IgD-negative memory B cell (primary cell): ENCODE data around the gene ACBD3. TPM values are rescaled to one million over a fixed set of nuclear protein-coding genes. Genes with fewer than 3 reads are reported as not detected.
A peak's percentile ranks its signal among the peaks of the same experiment; 100 is the strongest.
"Not testable (repeated sequence)": the region's sequence is repeated elsewhere in the genome, so short reads cannot be mapped to it uniquely, and the experiment has no call there.

Experiments
- H3K27ac Mint-ChIP-seq, 3 donors: one replicate each; pipeline ENCODE4 v1.8.0; 2020 to 2022; ENCODE audit warnings: mild to moderate bottlenecking in 3 of 3, mixed read lengths in 3 of 3, moderate library complexity in 1 of 3
- H3K27me3 Mint-ChIP-seq: one replicate; pipeline ENCODE4 v1.8.0; 2021; ENCODE audit warnings: mixed read lengths
- H3K36me3 Mint-ChIP-seq: one replicate; pipeline ENCODE4 v1.8.0; 2020; ENCODE audit warnings: mild to moderate bottlenecking, mixed read lengths
- H3K4me1 Mint-ChIP-seq, 3 donors: one replicate each; pipeline ENCODE4 v1.8.0; 2020 to 2022; ENCODE audit warnings: mixed read lengths in 3 of 3, mild to moderate bottlenecking in 1 of 3
- H3K4me3 Mint-ChIP-seq, 4 donors: one replicate each; pipeline ENCODE4 v1.8.0; 2020 to 2022; ENCODE audit warnings: mild to moderate bottlenecking in 4 of 4, mixed read lengths in 4 of 4, moderate library complexity in 3 of 4
- H3K9me3 Mint-ChIP-seq, 3 donors: one replicate each; pipeline ENCODE4 v1.8.0; 2020 to 2021; ENCODE audit warnings: mixed read lengths in 3 of 3, mild to moderate bottlenecking in 1 of 3
- polyA plus RNA-seq: library from polyadenylated mRNA; unstranded; fragments of 300-500 nt; fragmentation: Illumina TruSeq; gene quantifications from one replicate; pipeline ENCODE4 v1.2.3, GENCODE V29; 2021

Gene ACBD3
- polyA plus RNA-seq, 1 donor from 2014 or later = 41.3 TPM

DNA sequence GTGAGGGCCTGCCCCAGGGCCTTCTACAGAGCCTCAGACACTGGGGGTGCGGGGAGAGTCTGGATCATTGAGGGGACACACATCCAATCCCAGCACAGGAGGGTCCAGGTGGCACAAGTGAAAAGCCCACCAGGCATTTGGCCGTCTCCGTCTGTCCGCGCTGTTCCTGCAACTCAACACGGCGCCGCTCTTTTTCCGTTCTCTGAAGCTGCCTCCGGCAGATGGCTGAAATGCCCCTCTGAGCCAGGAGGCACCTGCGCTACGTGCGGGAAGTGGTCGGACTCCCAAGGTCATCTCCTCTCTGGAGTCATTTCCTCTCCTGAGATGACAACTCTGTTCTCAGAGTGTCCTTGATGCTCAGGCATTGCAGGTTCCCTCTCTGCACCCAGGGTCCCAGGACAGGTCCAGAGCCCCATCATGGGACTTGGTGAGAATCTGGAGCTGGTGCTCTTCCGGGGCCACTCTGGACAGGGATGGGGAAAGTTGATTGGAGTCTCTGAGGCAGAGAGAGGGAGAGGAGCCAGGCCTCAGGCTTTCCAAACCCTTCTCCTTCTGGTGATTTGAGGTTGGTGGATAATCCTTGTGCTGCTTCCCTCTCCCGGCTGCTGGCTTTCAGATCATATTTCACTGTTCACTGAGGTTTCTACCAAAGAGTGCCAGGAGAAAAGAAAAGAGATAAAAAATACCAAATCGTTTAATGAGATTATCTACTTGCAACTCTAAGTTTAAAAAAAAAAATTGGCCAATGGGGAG lies 22.9 kb upstream of the ACBD3 start:
- H3K4me1 Mint-ChIP-seq = no peaks in the 10 kb centered on the region
- H3K27me3 Mint-ChIP-seq = no peaks in the 10 kb centered on the region
- H3K27ac Mint-ChIP-seq = no peak overlapping the region
- no peak overlapping the region for H3K4me3 Mint-ChIP-seq
- no peaks in the 10 kb centered on the region for H3K36me3 Mint-ChIP-seq
- H3K9me3 Mint-ChIP-seq = no peaks in the 10 kb centered on the region

GRCh38 chr1:226207048-226207447 lies 20.5 kb upstream of the ACBD3 start:
- Mint-ChIP-seq H3K9me3 (no peaks in the 10 kb centered on the region), H3K4me1 (peaks cover 0 to 6% (median 0%) of the 10 kb centered on the region in 3 donors), H3K36me3 (no peaks in the 10 kb centered on the region), H3K27me3 (no peaks in the 10 kb centered on the region), H3K27ac (no peak overlapping the region), H3K4me3 (no peak overlapping the region)

- no peak overlapping the region for H3K27ac Mint-ChIP-seq
- no peaks in the 10 kb centered on the region for H3K9me3 Mint-ChIP-seq
- H3K4me3 Mint-ChIP-seq = no peak overlapping the region
- H3K4me1 Mint-ChIP-seq = peaks cover 11 to 18% (median 12%) of the 10 kb centered on the region in 3 donors
- no peaks in the 10 kb centered on the region for H3K36me3 Mint-ChIP-seq
- H3K27me3 Mint-ChIP-seq = no peaks in the 10 kb centered on the region
Observed at GRCh38 chr1:226204198-226204597, 17.7 kb upstream of the ACBD3 start.

GRCh38 chr1:226203655-226204054 lies 17.1 kb upstream of the ACBD3 start:
- Mint-ChIP-seq H3K9me3 (no peaks in the 10 kb centered on the region), H3K36me3 (no peaks in the 10 kb centered on the region), H3K27me3 (no peaks in the 10 kb centered on the region), H3K4me3 (no peak overlapping the region), H3K4me1 (peaks cover 11 to 18% (median 12%) of the 10 kb centered on the region in 3 donors), H3K27ac (no peak overlapping the region)

GRCh38 chr1:226203240-226203639 lies 16.7 kb upstream of the ACBD3 start:
- no peaks in the 10 kb centered on the region for H3K9me3 Mint-ChIP-seq
- H3K4me1 Mint-ChIP-seq = peaks cover 11 to 18% (median 12%) of the 10 kb centered on the region in 3 donors
- H3K4me3 Mint-ChIP-seq = no peak overlapping the region
- no peaks in the 10 kb centered on the region for H3K27me3 Mint-ChIP-seq
- no peaks in the 10 kb centered on the region for H3K36me3 Mint-ChIP-seq
- H3K27ac Mint-ChIP-seq = no peak overlapping the region

- H3K36me3 Mint-ChIP-seq, H3K4me3 Mint-ChIP-seq, H3K9me3 Mint-ChIP-seq, H3K27me3 Mint-ChIP-seq, H3K27ac Mint-ChIP-seq: not testable (repeated sequence)
- H3K4me1 Mint-ChIP-seq = peaks cover 12 to 18% (median 13%) of the 10 kb centered on the region in 3 donors
Observed at GRCh38 chr1:226202666-226203065, 16.1 kb upstream of the ACBD3 start.

DNA sequence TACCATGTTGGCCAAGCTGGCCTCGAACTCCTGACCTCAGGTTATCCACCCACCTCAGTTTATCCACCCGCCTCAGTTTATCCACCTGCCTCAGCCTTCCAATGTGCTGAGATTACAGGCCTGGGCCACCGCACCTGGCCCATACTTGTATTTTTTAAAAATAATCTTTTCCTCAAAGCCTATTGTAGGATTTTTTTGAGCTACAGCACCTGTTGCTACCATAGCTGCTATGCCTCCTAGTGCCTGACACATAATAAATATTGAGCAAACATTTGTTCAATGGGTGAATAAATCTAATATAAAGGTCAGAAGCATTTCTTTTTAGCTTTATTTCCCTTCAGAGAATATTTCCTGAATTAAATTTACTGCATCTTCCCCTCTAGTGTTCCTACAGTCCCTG lies 15.7 kb upstream of the ACBD3 start:
- no peak overlapping the region for H3K4me3 Mint-ChIP-seq
- H3K4me1 Mint-ChIP-seq = peaks cover 13 to 18% (median 13%) of the 10 kb centered on the region in 3 donors
- no peaks in the 10 kb centered on the region for H3K36me3 Mint-ChIP-seq
- no peak overlapping the region for H3K27ac Mint-ChIP-seq
- H3K9me3 Mint-ChIP-seq = no peaks in the 10 kb centered on the region
- no peaks in the 10 kb centered on the region for H3K27me3 Mint-ChIP-seq

GRCh38 chr1:226201029-226201593 lies 14.6 kb upstream of the ACBD3 start:
- Mint-ChIP-seq H3K36me3 (no peaks in the 10 kb centered on the region), H3K27me3 (no peaks in the 10 kb centered on the region), H3K4me1 (peaks cover 16 to 21% (median 18%) of the 10 kb centered on the region in 3 donors), H3K4me3 (no peak overlapping the region), H3K9me3 (no peaks in the 10 kb centered on the region), H3K27ac (peak overlapping the region in 1 of 3 donors; percentile 80)

- Mint-ChIP-seq H3K4me1 (peaks cover 16 to 21% (median 18%) of the 10 kb centered on the region in 3 donors), H3K9me3 (no peaks in the 10 kb centered on the region), H3K4me3 (peak overlapping the region in 1 of 4 donors; percentile 28), H3K36me3 (no peaks in the 10 kb centered on the region), H3K27me3 (no peaks in the 10 kb centered on the region), H3K27ac (peak overlapping the region in 1 of 3 donors; percentile 75)
Observed at GRCh38 chr1:226199971-226200370, 13.4 kb upstream of the ACBD3 start.

DNA sequence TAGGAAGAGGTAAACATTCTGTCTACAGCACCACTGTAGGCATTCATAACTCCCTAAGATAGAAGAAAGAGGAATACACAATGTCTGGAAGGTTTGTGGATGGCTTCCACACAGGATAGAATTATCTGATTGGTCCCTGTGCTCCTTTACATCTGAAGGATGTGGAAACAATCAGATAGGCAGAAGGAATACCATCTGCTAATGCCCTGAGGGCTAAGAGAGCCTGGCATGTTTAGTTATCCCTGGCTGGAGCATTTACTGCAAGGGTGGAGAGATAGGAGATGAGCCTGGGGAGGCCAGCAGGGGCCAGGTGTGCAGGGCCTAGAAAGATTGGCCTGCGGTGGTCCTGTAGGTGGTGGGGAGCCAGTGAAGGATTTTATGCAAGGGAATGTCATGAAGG lies 8.6 kb upstream of the ACBD3 start:
- H3K4me1 Mint-ChIP-seq = peaks cover 8 to 13% (median 11%) of the 10 kb centered on the region in 3 donors
- H3K9me3 Mint-ChIP-seq = no peaks in the 10 kb centered on the region
- H3K36me3 Mint-ChIP-seq = no peaks in the 10 kb centered on the region
- H3K27me3 Mint-ChIP-seq = no peaks in the 10 kb centered on the region
- H3K27ac Mint-ChIP-seq = no peak overlapping the region
- no peak overlapping the region for H3K4me3 Mint-ChIP-seq

DNA sequence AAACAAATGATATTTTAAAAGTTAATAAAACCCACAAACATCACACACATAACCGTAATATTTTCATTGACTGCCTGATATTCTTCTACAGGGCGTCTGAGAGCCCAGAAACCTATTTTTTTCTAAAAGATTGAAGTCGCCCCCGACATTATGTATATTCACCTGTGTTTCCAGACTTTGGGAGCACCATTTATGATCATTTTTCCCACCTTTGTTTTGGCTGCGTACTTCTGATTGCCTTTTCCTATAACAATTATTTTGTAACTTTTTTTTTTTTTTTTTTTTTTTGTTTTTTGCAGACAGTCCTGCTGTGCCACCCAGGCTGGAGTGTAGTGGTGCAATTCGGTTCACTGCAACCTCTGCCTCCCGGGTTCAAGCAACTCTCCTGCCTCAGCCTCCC lies 839 bp upstream of the ACBD3 start:
- H3K9me3 Mint-ChIP-seq = no peaks in the 10 kb centered on the region
- H3K4me3 Mint-ChIP-seq = peak overlapping the region; percentile 95 to 96 (median 96)
- H3K27ac Mint-ChIP-seq = peak overlapping the region; percentile 83 to 95 (median 84)
- H3K4me1 Mint-ChIP-seq = peaks cover 21 to 31% (median 23%) of the 10 kb centered on the region in 3 donors
- no peaks in the 10 kb centered on the region for H3K36me3 Mint-ChIP-seq
- H3K27me3 Mint-ChIP-seq = no peaks in the 10 kb centered on the region

GRCh38 chr1:226187019-226187322 lies 430 bp upstream of the ACBD3 start:
- Mint-ChIP-seq H3K4me3 (peak overlapping the region; percentile 95 to 96 (median 96)), H3K9me3 (no peaks in the 10 kb centered on the region), H3K36me3 (no peaks in the 10 kb centered on the region), H3K27me3 (no peaks in the 10 kb centered on the region), H3K27ac (peak overlapping the region; percentile 83 to 95 (median 84)), H3K4me1 (peaks cover 25 to 33% (median 27%) of the 10 kb centered on the region in 3 donors)

DNA sequence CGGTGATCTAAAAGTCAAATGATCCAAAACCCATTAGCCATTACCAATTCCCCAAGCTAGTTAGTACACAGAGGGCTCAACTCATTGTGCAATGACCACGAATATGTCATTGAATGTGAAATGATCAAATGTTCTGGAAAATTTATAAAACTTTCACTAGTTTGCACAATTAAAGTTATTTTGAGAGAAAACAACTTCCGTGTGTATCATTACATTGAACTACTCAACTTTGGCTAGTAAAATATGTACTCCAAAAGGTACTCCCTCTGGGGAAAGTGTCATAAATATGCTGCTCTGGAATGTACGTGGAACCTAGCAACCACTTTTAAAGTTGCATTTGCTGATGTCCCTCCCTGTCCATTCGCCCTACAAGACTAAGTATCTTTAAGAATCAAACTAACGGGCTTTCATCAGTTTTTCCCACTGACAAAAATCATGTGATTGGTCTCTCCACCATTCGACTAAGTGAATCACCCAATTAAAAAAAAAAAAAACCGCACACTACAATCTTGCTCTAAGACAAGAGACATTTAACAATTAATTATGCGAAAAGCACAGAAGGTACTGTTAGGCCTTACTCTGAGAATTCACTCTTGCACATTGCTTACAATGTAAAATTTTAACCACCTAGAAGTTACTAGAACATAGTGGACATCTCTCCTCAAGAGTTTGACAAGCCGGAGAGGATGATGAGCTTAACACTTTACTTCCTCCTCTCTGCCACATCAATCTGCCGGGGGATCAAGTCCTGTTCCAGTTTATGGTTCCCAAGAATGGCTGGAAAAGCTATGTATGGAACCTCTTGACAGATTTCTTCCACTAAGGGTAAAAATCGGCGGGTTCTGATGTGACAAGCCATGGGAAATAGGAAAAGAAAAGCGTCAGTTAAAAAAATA lies 1.2 kb downstream of the ACBD3 start:
- Mint-ChIP-seq H3K9me3 (no peaks in the 10 kb centered on the region), H3K27me3 (no peaks in the 10 kb centered on the region), H3K36me3 (no peaks in the 10 kb centered on the region), H3K4me3 (peak overlapping the region; percentile 92 to 97 (median 96)), H3K27ac (peak overlapping the region; percentile 89 to 96 (median 91)), H3K4me1 (peaks cover 37 to 45% (median 42%) of the 10 kb centered on the region in 3 donors)

GRCh38 chr1:226181996-226182714 lies 4.4 kb downstream of the ACBD3 start:
- Mint-ChIP-seq H3K27me3 (no peaks in the 10 kb centered on the region), H3K27ac (peak overlapping the region; percentile 63 to 88 (median 63)), H3K4me1 (peaks cover 49 to 58% (median 57%) of the 10 kb centered on the region in 3 donors), H3K36me3 (peaks cover 6% of the 10 kb centered on the region), H3K9me3 (no peaks in the 10 kb centered on the region), H3K4me3 (peak overlapping the region; percentile 74 to 92 (median 82))
